ENCODE results near the gene POLD4.
A peak's percentile ranks its signal among the peaks of the same experiment; 100 is the strongest.

The POLD4 gene

DNA sequence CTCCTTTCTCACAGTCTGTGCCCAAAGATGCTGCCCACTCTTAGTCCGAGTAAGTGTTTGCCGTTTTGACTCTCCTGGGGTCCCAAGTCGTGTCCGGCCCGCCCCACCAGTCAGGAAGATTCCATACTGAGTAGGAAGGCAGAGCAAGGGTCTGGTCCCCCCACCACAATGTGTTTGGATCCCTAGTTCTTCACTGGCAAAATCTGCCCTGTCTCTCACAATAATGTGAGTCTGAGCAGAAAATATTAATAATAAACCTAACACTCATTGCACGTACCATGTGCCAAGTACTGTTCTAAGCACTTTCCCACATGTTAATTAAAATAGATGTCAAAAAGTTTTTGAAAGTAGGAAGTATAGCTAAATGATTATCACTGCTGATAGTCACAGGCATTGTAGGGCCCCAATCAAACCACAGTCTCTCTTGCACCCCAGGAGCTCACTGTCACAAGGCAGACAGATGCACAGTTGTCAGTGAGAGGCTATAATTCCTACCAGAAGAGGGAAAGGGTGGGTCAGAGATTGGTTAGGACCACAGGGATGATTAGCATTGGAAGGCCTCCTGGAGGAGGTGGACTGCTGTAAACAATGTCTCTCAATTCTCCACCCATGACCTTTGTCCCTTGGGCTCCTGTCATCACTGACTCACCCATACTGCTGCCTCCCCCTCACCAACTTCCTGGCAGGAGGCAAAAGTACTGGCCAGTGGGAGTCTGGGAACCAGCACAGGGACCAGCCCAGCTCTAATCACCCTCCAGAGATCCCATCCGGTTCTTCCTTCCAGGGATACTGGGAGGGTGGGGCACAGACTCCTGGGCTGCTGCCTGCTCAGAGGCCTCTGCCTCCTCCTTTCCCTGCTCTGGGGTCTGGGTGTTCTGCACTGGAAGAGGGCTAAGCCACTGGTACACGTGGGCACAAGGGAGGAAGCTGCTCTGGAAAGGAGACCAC lies 1.0 kb upstream of the POLD4 start:
- in situ Hi-C loops (cut with MboI; ENCODE audit: low sequenced_read_pairs, unreplicated experiment): no loop called here
- DNase-seq (ENCODE audit: low spot score): peak; percentile 51
- no peak for TF ChIP-seq CTCF (IDR thresholded peaks at IDR 0.05; ENCODE audit: borderline replicate concordance, control extremely low read depth, extremely low read depth, insufficient read depth, missing control alignments)

DNA sequence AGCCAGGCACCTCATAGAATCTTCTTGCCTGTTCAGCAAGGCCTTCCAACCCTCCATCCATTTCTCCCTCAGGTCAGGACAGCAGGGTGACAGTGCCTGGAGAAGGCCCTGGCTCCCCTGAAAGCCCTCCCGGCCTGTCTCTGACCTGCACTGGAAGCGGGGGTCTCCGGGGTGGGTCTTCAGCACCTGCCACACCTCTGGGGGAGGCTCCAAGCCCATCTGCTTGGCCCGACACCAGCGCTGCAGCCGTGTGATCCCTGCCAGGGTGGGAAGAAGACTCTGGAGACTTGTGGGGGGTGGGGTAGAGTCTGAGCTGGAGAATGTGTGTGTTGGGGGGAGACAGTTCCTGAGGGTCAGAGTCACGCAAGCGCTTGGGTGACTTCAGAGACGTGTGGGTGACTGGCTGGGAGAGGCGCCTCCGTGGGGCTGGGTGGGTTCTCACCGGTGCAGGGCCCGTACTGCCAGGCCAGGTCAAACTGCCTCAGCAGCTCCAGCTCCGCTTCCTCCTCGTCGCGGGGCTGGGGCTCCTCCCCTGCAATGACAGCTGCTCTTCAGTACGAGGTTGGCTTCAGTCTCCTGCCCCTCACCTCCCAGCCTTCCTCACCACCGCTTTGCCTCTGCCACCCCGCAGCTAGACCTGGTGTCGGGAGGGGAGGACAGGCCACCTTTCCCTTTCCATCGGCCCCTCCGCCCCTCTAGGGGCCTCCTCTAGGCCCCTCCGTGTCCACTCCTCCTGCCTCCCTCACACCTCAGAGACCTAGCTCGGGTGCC lies 615 bp downstream of the POLD4 start:
- in situ Hi-C loops (cut with MboI; ENCODE audit: low sequenced_read_pairs, unreplicated experiment): no loop called here
- DNase-seq (ENCODE audit: low spot score): peak; percentile 67

GRCh38 chr11:67351275-67352005 lies 1.9 kb downstream of the POLD4 start:
- TF ChIP-seq CTCF (IDR thresholded peaks at IDR 0.05; ENCODE audit: borderline replicate concordance, control extremely low read depth, extremely low read depth, insufficient read depth, missing control alignments): peak; percentile 91
- in situ Hi-C loops (cut with MboI; ENCODE audit: low sequenced_read_pairs, unreplicated experiment): no loop called here
- DNase-seq (ENCODE audit: low spot score): peak; percentile 82

More for the DNA sequence above, 615 bp downstream of the POLD4 start:
- no peak for TF ChIP-seq CTCF (IDR thresholded peaks at IDR 0.05; ENCODE audit: borderline replicate concordance, control extremely low read depth, extremely low read depth, insufficient read depth, missing control alignments)

DNA sequence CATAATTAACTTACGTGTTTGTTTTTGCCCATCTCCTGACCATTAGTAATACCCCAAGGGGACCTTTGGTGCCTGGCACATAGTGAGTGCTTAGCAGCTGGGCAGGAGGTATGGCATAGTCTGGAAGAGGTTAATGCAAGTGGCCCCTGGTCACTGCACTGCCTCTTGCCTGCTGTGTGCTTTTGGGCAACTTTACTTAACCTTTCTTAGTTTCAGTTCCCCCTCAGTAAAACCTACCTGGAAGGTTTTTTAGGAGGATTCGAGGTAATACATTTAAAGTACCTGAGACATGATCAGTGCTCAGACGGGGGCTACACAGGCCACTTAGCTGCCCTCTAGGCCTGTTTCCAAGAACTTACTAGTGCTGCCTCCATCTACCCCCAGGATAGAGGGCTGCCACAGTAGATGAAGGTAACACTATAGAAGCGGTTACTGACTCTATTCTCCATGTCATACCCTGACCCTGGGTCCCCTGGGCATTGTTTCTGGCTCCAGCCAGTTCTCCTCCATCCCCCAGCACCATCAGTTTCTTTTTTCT lies 3.3 kb downstream of the POLD4 start:
- TF ChIP-seq CTCF (IDR thresholded peaks at IDR 0.05; ENCODE audit: borderline replicate concordance, control extremely low read depth, extremely low read depth, insufficient read depth, missing control alignments): no peak
- no peak for DNase-seq (ENCODE audit: low spot score)
- in situ Hi-C loops (cut with MboI; ENCODE audit: low sequenced_read_pairs, unreplicated experiment): no loop called here

- no peak for DNase-seq (ENCODE audit: low spot score)
- TF ChIP-seq CTCF (IDR thresholded peaks at IDR 0.05; ENCODE audit: borderline replicate concordance, control extremely low read depth, extremely low read depth, insufficient read depth, missing control alignments): no peak
- in situ Hi-C loops (cut with MboI; ENCODE audit: low sequenced_read_pairs, unreplicated experiment): no loop called here
These were observed 3.9 kb downstream of the POLD4 start for GRCh38 chr11:67349457-67349856.

GRCh38 chr11:67349036-67349435 lies 4.3 kb downstream of the POLD4 start:
- no peak for DNase-seq (ENCODE audit: low spot score)
- in situ Hi-C loops (cut with MboI; ENCODE audit: low sequenced_read_pairs, unreplicated experiment): no loop called here

More at GRCh38 chr11:67349036-67349435, 4.3 kb downstream of the POLD4 start:
- TF ChIP-seq CTCF (IDR thresholded peaks at IDR 0.05; ENCODE audit: borderline replicate concordance, control extremely low read depth, extremely low read depth, insufficient read depth, missing control alignments): no peak
